Measurements from ENCODE around the gene C15orf62. TPM values are rescaled to one million over a fixed set of nuclear protein-coding genes. Genes with fewer than 3 reads are reported as not detected.

C15orf62 gene
- total RNA-seq, 1 donor from 2014 or later = not detected

- DNase-seq (ENCODE audit: extremely low read depth, low read depth, low spot score) = no peak
Measured at GRCh38 chr15:40775740-40776536, 6.2 kb downstream of the C15orf62 start.

- no peak for DNase-seq (ENCODE audit: extremely low read depth, low read depth, low spot score)
Measured at GRCh38 chr15:40776537-40777141, 6.9 kb downstream of the C15orf62 start.

- DNase-seq (ENCODE audit: extremely low read depth, low read depth, low spot score) = no peak
Measured at GRCh38 chr15:40782609-40783227, 12.9 kb downstream of the C15orf62 start.

GRCh38 chr15:40785164-40785563, 15.4 kb downstream of the C15orf62 start:
- no peak for DNase-seq (ENCODE audit: extremely low read depth, low read depth, low spot score)

- DNase-seq (ENCODE audit: extremely low read depth, low read depth, low spot score) = no peak
Measured at GRCh38 chr15:40785814-40786213, 16.0 kb downstream of the C15orf62 start.

DNA sequence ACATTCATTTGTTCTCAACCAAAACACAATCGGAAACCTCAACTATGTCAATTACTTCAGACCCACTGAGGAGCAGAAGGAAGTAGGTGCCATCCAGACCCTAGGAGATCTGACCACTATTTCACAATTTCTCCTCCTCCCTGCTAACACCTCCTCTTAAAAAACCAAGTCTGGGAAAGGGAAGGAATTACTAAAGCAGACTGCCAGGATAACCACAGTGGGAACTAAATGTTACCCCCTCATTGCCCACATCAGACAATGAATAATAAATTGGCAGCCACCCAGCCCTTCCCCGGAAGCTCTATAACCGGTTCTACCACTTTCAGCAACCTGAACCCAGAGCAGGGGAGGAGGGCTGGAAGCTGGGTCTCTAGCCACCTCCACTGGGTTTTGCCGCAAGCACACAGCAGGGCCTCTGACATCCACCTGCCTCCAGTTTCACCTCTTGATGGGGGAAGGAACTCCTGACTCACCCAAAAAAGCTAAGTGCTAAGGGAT, 17.6 kb downstream of the C15orf62 start:
- no peak for DNase-seq (ENCODE audit: extremely low read depth, low read depth, low spot score)

GRCh38 chr15:40787991-40788390, 18.2 kb downstream of the C15orf62 start:
- DNase-seq (ENCODE audit: extremely low read depth, low read depth, low spot score) = no peak

DNA sequence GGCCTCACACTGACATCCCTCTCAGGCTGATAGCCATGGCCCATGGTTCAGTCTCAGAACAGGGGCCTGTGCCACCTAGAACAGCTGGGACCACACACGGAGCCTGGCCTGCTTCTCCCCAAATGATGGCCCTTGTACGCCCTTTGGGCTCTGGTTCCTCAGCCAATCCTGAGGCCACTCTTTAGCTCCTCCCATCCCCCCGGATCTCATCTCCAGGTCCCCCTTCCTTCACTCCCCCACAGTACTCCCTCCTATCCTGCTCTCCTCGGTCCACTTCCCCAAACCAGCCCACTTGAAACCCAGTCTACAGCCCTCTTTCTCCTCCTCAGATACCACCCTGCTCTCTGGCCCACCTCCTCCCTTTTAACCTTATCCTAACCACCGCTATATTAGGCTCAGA, 19.3 kb downstream of the C15orf62 start:
- DNase-seq (ENCODE audit: extremely low read depth, low read depth, low spot score) = no peak

- no peak for DNase-seq (ENCODE audit: extremely low read depth, low read depth, low spot score)
Measured at GRCh38 chr15:40789999-40790398, 20.2 kb downstream of the C15orf62 start.

DNA sequence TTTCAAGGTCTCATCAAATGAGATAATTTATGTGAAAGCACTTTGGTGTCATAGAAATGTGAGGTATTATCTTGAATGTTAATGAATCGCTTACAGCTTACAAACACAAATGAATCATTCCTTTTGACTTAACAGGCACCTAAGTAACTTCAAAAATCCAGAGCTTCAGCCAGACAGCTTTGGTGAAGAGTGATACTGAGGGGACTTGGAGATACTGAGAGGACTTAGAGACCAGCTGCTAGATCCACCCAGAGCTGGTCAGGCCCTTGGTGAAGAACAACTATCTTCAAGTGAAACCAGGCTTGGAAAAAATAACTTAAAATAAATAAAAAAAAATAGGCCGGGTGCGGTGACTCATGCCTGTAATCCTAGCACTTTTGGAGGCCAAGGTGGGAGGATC, 20.9 kb downstream of the C15orf62 start:
- no peak for DNase-seq (ENCODE audit: extremely low read depth, low read depth, low spot score)

- DNase-seq (ENCODE audit: extremely low read depth, low read depth, low spot score) = no peak
Measured at GRCh38 chr15:40792394-40792793, 22.6 kb downstream of the C15orf62 start.

DNA sequence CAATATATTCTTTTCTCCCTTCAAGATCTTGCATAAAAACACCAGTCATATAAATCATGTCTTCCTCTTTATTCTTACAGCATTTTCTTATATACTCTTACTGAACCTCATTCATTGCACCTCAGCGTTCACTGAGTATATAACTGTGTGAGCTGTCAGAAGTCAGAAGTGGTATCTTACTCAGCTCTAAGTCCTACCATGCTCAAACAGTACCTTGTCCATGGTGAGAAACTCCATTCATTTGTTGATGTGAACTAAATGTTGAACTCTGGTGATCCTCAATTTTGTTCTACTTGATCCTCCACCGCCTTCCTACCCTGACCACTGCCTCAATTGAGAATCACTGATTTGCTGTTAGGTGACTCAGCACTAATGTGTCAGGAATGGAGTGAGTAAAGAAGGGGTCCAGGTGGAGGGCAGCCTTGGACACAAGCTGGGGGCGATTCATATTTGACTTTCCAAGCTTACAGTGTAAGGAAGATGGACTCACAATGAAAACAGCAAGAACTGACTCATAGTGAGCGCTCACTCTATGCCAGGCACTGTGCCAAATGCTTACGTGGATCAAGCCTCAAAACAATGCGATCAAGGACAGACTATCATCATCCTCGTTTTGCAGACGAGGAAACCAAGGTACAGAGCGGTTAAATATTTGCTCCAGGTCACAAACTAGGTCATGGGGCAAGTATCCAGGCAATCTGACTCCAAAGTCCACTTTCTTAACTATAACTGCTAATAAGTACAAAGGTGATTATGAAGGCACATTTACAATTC, 23.6 kb downstream of the C15orf62 start:
- peak; percentile 98 for DNase-seq (ENCODE audit: extremely low read depth, low read depth, low spot score)

DNA sequence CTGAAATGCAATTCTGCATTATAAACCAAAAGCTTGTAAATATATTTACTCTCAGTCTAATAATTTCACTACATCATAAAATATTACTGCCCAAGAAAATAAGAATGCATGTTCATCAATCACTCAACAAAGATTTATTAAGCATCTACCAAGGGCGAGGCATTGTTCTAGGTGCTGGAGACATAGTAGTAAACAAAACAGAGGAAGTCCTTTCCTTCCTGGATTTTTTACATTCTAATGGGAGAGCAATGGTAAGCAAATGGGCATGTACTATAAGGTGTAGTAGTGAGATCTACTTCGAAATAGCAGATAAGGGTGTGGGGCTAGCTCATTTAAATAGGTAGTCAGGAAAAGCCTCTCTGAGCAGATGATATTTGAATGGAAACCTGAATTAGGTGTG, 26.3 kb downstream of the C15orf62 start:
- no peak for DNase-seq (ENCODE audit: extremely low read depth, low read depth, low spot score)

DNA sequence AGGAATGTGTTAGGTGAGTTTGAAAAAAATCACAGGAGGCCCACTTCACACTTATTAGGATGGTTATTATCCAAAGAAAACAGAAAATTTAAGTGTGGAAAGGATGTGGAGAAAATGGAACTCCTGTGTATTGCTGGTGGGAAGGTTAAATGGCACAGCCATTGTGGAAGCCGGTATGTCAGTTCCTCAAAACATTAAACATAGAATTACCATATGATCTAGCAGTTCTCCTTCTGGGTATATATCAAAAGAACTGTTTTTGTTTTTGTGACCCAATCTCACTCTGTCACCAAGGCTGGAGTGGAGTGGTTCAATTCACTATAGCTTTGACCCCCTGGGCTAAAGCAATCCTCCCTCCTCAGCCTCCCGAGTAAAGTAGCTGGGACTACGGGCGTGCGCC, 26.7 kb downstream of the C15orf62 start:
- no peak for DNase-seq (ENCODE audit: extremely low read depth, low read depth, low spot score)

DNA sequence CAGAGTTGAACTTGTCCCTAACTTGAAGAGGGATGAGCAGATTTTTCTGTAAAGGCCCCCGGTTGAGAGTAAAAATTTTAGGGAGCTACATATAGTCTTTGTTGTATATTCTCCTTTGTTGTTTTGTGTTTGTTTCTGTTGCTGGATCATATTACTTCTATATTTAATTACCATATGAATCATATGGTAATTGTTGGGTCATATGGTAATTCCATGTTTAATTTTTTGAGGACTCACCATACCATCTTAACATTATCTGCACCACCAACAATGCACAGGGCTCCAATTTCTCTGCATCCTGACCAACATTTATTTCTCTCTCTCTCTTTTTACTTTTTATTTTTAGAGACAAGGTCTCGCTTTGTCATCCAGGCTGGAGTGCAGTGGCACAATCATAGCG, 29.7 kb downstream of the C15orf62 start:
- no peak for DNase-seq (ENCODE audit: extremely low read depth, low read depth, low spot score)

DNA sequence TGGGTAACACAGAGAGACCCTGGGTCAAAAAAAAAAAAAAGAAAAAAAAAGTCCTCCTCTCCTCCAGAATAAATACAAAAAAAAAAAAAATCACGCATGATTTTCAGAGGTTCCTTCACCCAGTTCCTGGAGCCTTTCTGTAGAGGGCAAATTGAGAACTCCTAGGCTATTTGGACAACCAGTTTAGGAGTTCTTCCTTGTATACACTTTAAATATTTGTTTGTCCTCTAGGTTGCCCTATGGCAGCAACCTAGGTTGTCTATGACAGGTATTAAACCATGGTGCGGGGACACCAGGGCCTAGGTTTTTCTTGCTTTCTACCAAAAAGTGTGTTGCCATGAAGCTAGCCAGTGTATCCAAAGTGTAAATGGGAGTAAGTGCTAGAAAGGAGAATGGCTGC, 33.3 kb downstream of the C15orf62 start:
- no peak for DNase-seq (ENCODE audit: extremely low read depth, low read depth, low spot score)

- DNase-seq (ENCODE audit: extremely low read depth, low read depth, low spot score) = no peak
Measured at GRCh38 chr15:40803688-40804087, 33.9 kb downstream of the C15orf62 start.

- DNase-seq (ENCODE audit: extremely low read depth, low read depth, low spot score) = no peak
Measured at GRCh38 chr15:40806672-40807027, 36.9 kb downstream of the C15orf62 start.

DNA sequence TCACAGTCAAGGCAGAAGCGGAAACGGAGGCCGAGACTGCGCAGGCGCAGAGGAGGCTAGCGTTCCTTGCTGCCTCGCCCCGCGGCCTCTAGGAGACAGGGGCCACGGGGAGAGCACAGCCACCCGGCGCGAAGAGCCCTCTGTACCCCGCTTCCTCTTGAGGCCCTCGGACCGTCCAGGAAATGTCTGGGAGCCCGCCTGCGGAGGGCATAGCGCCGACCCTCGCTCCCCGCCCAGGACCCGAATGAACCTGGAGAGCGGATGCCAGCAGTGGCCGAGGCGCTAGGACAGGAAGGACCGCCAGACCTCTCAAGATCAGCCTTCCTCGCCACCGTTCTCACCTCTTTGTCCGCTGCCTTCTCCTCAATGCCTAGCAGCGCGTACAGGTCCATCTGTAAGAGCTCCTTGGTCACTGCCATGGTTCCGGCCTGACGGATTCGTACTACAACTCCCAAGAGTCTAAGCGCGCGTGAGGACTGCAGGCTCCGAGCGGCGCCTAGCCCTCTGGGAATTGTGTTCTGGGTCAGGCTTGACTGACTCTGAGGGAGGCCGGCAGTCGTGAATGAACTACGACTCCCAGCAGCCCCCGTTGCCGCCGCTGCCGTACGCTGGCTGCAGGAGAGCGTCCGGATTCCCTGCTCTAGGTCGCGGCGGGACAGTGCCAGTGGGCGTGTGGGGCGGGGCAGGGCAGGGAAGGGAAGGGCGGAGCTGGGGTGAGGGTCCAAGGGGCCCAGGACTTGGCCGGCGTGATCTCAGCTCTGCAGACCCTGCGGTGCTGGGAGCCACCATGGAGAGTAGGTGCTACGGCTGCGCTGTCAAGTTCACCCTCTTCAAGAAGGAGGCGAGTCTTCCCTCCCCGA, 37.5 kb downstream of the C15orf62 start, which contains the start of the genes DNAJC17 and ZFYVE19:
DNAJC17 (minus strand) TSS at position 446 of the 860 bp plus-strand sequence; CDS start at position 419, 27 bp downstream.
ZFYVE19 (plus strand) TSS at position 62 of the 860 bp plus-strand sequence; CDS start at position 563, 501 bp downstream.
- peak; percentile 83 for DNase-seq (ENCODE audit: extremely low read depth, low read depth, low spot score)

DNA sequence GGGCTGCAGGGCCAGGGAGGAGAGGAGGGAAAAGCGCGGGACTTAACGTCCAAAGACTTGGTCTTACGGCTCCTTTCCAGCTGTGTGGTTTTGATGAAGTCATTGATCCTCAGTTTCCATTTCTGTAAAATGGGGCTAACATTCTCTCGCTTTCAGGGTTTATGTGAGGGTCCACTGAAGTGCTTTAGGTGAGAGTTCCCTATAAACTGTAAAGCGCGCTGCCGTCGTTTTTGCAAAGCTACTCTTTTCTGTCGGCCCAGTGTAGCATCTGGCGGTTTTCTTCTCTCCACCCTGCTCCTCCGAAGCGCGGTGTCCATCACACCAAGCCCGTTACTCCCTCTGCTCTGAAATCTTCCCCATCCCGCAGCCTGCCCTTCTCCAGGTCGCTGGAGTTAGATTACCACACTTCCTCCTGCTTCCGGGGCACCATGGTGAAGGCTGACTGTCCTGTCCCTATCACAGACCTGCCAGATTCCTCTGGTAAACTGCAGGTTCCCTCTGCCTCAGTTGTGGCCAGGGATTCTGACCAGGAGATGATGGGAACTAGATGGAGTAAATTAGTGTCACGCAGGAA, 38.2 kb downstream of the C15orf62 start:
- DNase-seq (ENCODE audit: extremely low read depth, low read depth, low spot score) = no peak

Data from glomerular endothelial cell (primary cell).